HG03378 (cell line): ENCODE measurements around the gene CTR9.
"Not testable (repeated sequence)": the region's sequence is repeated elsewhere in the genome, so short reads cannot be mapped to it uniquely, and the experiment has no call there.

ENCODE experiments used
- ATAC-seq: cut with Tn5 transposase; IDR thresholded peaks from one replicate; pipeline ENCODE4 v1.9.1; 2021; ENCODE audit warnings: mild to moderate bottlenecking, moderate library complexity; ENCODE audit not compliant: unreplicated experiment

The CTR9 gene

GRCh38 chr11:10813945-10814344, 62.9 kb downstream of the CTR9 start:
- no peak for ATAC-seq

GRCh38 chr11:10818594-10818993, 67.5 kb downstream of the CTR9 start:
- no peak for ATAC-seq

GRCh38 chr11:10822491-10822890, 71.4 kb downstream of the CTR9 start:
- not testable (repeated sequence) for ATAC-seq

GRCh38 chr11:10823152-10823579, 72.1 kb downstream of the CTR9 start:
- ATAC-seq = no peak

GRCh38 chr11:10824888-10825287, 73.8 kb downstream of the CTR9 start:
- ATAC-seq = no peak

GRCh38 chr11:10828402-10828801, 77.4 kb downstream of the CTR9 start:
- ATAC-seq = no peak

- ATAC-seq = no peak
Observed at GRCh38 chr11:10829139-10829538, 78.1 kb downstream of the CTR9 start.
